GM12878 (cell line): Measurements from ENCODE around the gene SARS1. TPM values are rescaled to one million over a fixed set of nuclear protein-coding genes. Genes with fewer than 3 reads are reported as not detected.

ENCODE experiments used
- ATAC-seq: fragments of 200-7000 bp; cut with Tn5 transposase; 3 replicates; pipeline ENCODE4 v1.9.1; 2020; ENCODE audit warnings: mild to moderate bottlenecking, moderate library complexity
- BruUV-seq: library from RNA; stranded (reverse); fragments of 400-500 nt; replicated peaks from 2 replicates; lab custom pipeline; 2021; lab: Mats Ljungman, UMichigan
- CTCF ChIA-PET: fragments of 300-600 bp; sonication (Branson Sonifier 250); formaldehyde crosslinking; extraction: SDS; loops from one replicate; lab custom pipeline; 2021; ENCODE audit warnings: inconsistent platforms; lab: Yijun Ruan, JAX
- POLR2A ChIA-PET: fragments of 350-600 bp; formaldehyde crosslinking; extraction: SDS; loops from one replicate; lab custom pipeline; 2021; ENCODE audit warnings: inconsistent platforms; lab: Charles Lee
- RAD21 ChIA-PET: fragments of 300-600 bp; sonication (Branson Sonifier 250); formaldehyde crosslinking; loops from one replicate; lab custom pipeline; 2023; ENCODE audit warnings: antibody characterized with exemption; ENCODE audit not compliant: unreplicated experiment; lab: Charles Lee
- SMC1A ChIA-PET: fragments of 300-600 bp; sonication (Branson Sonifier 250); formaldehyde crosslinking; loops from one replicate; lab custom pipeline; 2023; ENCODE audit not compliant: unreplicated experiment, uncharacterized antibody; lab: Charles Lee
- DNase-seq: peaks from one replicate; pipeline ENCODE4 v3.0.0-alpha.2; 2011; ENCODE audit warnings: low read depth, low spot score
- FAIRE-seq: peaks from 3 replicates; lab custom pipeline; 2011; peaks lifted over from hg19 to GRCh38; lab: Jason Lieb, UNC
- H2AFZ ChIP-seq: 2 replicates; pipeline ENCODE4 v1.6.0; 2011; ENCODE audit warnings: low read depth, low read length, control low read depth; ENCODE audit not compliant: control insufficient read depth
- H3K27ac ChIP-seq: 2 replicates; pipeline ENCODE4 v1.5.1; 2011; ENCODE audit warnings: control low read depth; ENCODE audit not compliant: control insufficient read depth, insufficient read depth
- H3K27me3 ChIP-seq, 2 experiments: replicated peaks in 1 of 2; 2 replicates each; pipeline versions ENCODE4 v1.6.0 to v1.6.1; 2011; ENCODE audit warnings: low read length in 1 of 2; ENCODE audit not compliant: control insufficient read depth in 2 of 2, insufficient read depth in 2 of 2
- H3K36me3 ChIP-seq, 2 experiments: 2 replicates each; pipeline ENCODE4 v1.5.1; 2011; ENCODE audit warnings: low read length in 1 of 2; ENCODE audit not compliant: control insufficient read depth in 2 of 2, insufficient read depth in 2 of 2
- H3K4me1 ChIP-seq: 2 replicates; pipeline ENCODE4 v1.6.1; 2011; ENCODE audit warnings: mild to moderate bottlenecking, low read length, moderate library complexity, mixed read lengths; ENCODE audit not compliant: control insufficient read depth, insufficient read depth
- H3K4me2 ChIP-seq: 2 replicates; pipeline ENCODE4 v1.6.0; 2011; ENCODE audit warnings: control low read depth; ENCODE audit not compliant: control insufficient read depth, insufficient read depth
- H3K4me3 ChIP-seq: fragments of 200-600 bp; sonication (generic); 2 replicates; pipeline ENCODE4 v1.5.1; 2016
- H3K79me2 ChIP-seq: 2 replicates; pipeline ENCODE4 v1.6.0; 2011; ENCODE audit warnings: low read length; ENCODE audit not compliant: control insufficient read depth, insufficient read depth
- H3K9ac ChIP-seq: 2 replicates; pipeline ENCODE4 v1.8.0; 2011; ENCODE audit warnings: low read length, control low read depth, mixed read lengths; ENCODE audit not compliant: control insufficient read depth, insufficient read depth
- H3K9me3 ChIP-seq: replicated peaks from 3 replicates; pipeline ENCODE4 v1.5.1; 2011; ENCODE audit warnings: mild to moderate bottlenecking, low read length; ENCODE audit not compliant: control insufficient read depth, insufficient read depth
- H4K20me1 ChIP-seq: 2 replicates; pipeline ENCODE4 v1.6.0; 2011; ENCODE audit not compliant: control insufficient read depth, insufficient read depth
- ATF2 ChIP-seq: IDR thresholded peaks from 2 replicates; pipeline ENCODE4 v1.6.1; 2012; ENCODE audit warnings: low read length, inconsistent platforms
- BRCA1 ChIP-seq: IDR thresholded peaks from 2 replicates; pipeline ENCODE4 v1.6.1; 2011; ENCODE audit warnings: low read depth, low read length, improper control_type of control experiment
- CBX5 ChIP-seq: sonication (generic); IDR thresholded peaks from 2 replicates; pipeline ENCODE4 v1.6.1; 2016; ENCODE audit warnings: low read depth, moderate library complexity, mild to moderate bottlenecking, inconsistent platforms
- DPF2 ChIP-seq: fragments of 450-650 bp; IDR thresholded peaks from 2 replicates; pipeline ENCODE4 v1.6.1; 2017; ENCODE audit warnings: mild to moderate bottlenecking
- E2F8 ChIP-seq: fragments of 450-650 bp; IDR thresholded peaks from 2 replicates; pipeline ENCODE4 v1.6.1; 2018; ENCODE audit warnings: mild to moderate bottlenecking, low read depth, moderate library complexity; ENCODE audit not compliant: partially characterized antibody
- EZH2 ChIP-seq: IDR thresholded peaks from 2 replicates; pipeline ENCODE4 v1.6.1; 2012; ENCODE audit warnings: low read depth, mild to moderate bottlenecking, control low read depth, inconsistent platforms, low read length, borderline replicate concordance; ENCODE audit not compliant: control insufficient read depth
- FOS ChIP-seq: IDR thresholded peaks from 3 replicates; pipeline ENCODE4 v1.6.1; 2011; ENCODE audit warnings: borderline replicate concordance; ENCODE audit not compliant: insufficient read length; ENCODE audit errors: extremely low read depth
- FOXK2 ChIP-seq: fragments of 450-650 bp; IDR thresholded peaks from 2 replicates; pipeline ENCODE4 v1.6.1; 2017; ENCODE audit warnings: mild to moderate bottlenecking, moderate library complexity
- GABPA ChIP-seq: IDR thresholded peaks from 2 replicates; pipeline ENCODE4 v1.6.1; 2014; ENCODE audit warnings: antibody characterized with exemption, low read depth, mild to moderate bottlenecking, inconsistent platforms
- HDAC2 ChIP-seq: fragments of 200-600 bp; sonication (generic); IDR thresholded peaks from 2 replicates; pipeline ENCODE4 v1.6.1; 2017
- NBN ChIP-seq: fragments of 450-650 bp; IDR thresholded peaks from 2 replicates; pipeline ENCODE4 v1.6.1; 2016
- NR2C2 ChIP-seq: IDR thresholded peaks from 2 replicates; pipeline ENCODE4 v1.6.1; 2011; ENCODE audit warnings: borderline replicate concordance, low read depth; ENCODE audit not compliant: control insufficient read depth, insufficient read length
- PAX5 ChIP-seq: IDR thresholded peaks from 2 replicates; pipeline ENCODE4 v1.6.1; 2011; ENCODE audit warnings: low read depth, low read length, borderline replicate concordance
- REST ChIP-seq: IDR thresholded peaks from 2 replicates; pipeline ENCODE4 v1.6.1; 2012; ENCODE audit warnings: mild to moderate bottlenecking, low read depth, low read length
- WGBS: methylation state at CpG from one replicate; pipeline ENCODE4 v1.1.6; 2016; ENCODE audit warnings: low lambda C conversion rate; ENCODE audit not compliant: insufficient replicate concordance, insufficient coverage; ENCODE audit errors: missing lambda C conversion rate; 5-methylcytosine and 5-hydroxymethylcytosine counted together
- in situ Hi-C: fragments of 300-500 bp; cut with MboI; formaldehyde crosslinking; loops from 9 replicates; pipeline ENCODE4 v1.14.3; 2018; ENCODE audit warnings: mixed read lengths
- intact Hi-C: fragments of 100-400 bp; cut with micrococcal nuclease; formaldehyde crosslinking; loops from one replicate; pipeline ENCODE4 v1.14.2; 2022; ENCODE audit not compliant: unreplicated experiment
- polyA plus RNA-seq, 11 experiments: library from polyadenylated mRNA; depleted of rRNA in 4 of 11; unstranded in 6 of 11; stranded (reverse) in 5 of 11; fragments of >200 nt; fragmentation: Nextera tagmentation in 4 of 11; fragmentation: Illumina TruSeq in 1 of 11; extraction: Ambion mirVana in 4 of 11; extraction: Trizol in 1 of 11; gene quantifications; 1 replicate in 1 of 11; 2 replicates in 10 of 11; pipeline versions ENCODE4 v1.2.1 to v1.2.3, GENCODE V29; 2011 to 2016; ENCODE audit warnings: inconsistent platforms in 2 of 11, missing spikeins in 2 of 11, low read depth in 1 of 11
- total RNA-seq, 4 experiments: library from RNA; depleted of rRNA in 3 of 4; stranded (reverse); fragments of >200 nt in 3 of 4; fragmentation: Illumina TruSeq in 1 of 4; extraction: Trizol in 1 of 4; gene quantifications; 2 replicates each; pipeline versions ENCODE4 v1.2.1 to v1.2.3, GENCODE V29; 2013 to 2021

Gene SARS1
- total and polyA plus RNA-seq, 10 of the 15 experiments (the other 5 are each of a cell fraction or from before 2014, with no cell fraction given), result 103 to 202 (median 138) TPM

- ChIA-PET SMC1A (interaction anchor here (1.1 to 1.3 kb wide), 2 partner anchors 141 to 271 kb away, joined by 3 read pairs; no protein-coding TSS in a partner anchor), POLR2A (no interaction called here), RAD21 (no interaction called here), CTCF (no interaction called here)
- no peak overlapping the region for H3K4me3 ChIP-seq
- H3K27me3 ChIP-seq, result no peaks in the 10 kb centered on the region
- BruUV-seq, result no TSS peak
- H3K4me2 ChIP-seq, result no peak overlapping the region
- no peak overlapping the region for H3K27ac ChIP-seq
- no peaks in the 10 kb centered on the region for H3K36me3 ChIP-seq
- FAIRE-seq (no peak), ATAC-seq (no peak), DNase-seq (no peak)
- no peak for TF ChIP-seq PAX5
- no peak for TF ChIP-seq FOXK2
- no peak for TF ChIP-seq CBX5
- no peak for TF ChIP-seq HDAC2
- no peak for TF ChIP-seq EZH2
- TF ChIP-seq DPF2, result no peak
- no peak for TF ChIP-seq E2F8
- TF ChIP-seq BRCA1, result no peak
- TF ChIP-seq REST, result no peak
- TF ChIP-seq GABPA, result no peak
- TF ChIP-seq NBN, result no peak
- TF ChIP-seq FOS, result no peak
- TF ChIP-seq NR2C2, result no peak
- no peak for TF ChIP-seq ATF2
- no peaks in the 10 kb centered on the region for H3K4me1 ChIP-seq
- no peak overlapping the region for H2AFZ ChIP-seq
- H3K9me3 ChIP-seq, result no peaks in the 10 kb centered on the region
- H3K9ac ChIP-seq, result no peak overlapping the region
- 45% methylated on average over 6 of the region's 6 CpGs for WGBS
- H4K20me1 ChIP-seq, result no peaks in the 10 kb centered on the region
- in situ Hi-C loops (loop anchor here (5.0 kb wide), 2 partner anchors 141 to 271 kb away; no protein-coding TSS in a partner anchor), intact Hi-C loops (no loop called here)
- H3K79me2 ChIP-seq, result no peaks in the 10 kb centered on the region
Observed at GRCh38 chr1:109261578-109261977, 47.9 kb downstream of the SARS1 start.
